ENCODE measurements around the gene MSMP.

The MSMP gene

GRCh38 chr9:35793461-35793860 lies 39.4 kb upstream of the MSMP start:
- H3K4me3 ChIP-seq (ENCODE audit: control insufficient read depth, low read depth, low read length): peak overlapping the region; percentile 6; the same call in 1 of the 2 replicates
- DNase-seq (ENCODE audit: low read depth): no peak
- TF ChIP-seq CTCF (IDR thresholded peaks at IDR 0.05; ENCODE audit: control insufficient read depth, insufficient read depth, low read depth, low read length, missing control alignments): no peak

DNA sequence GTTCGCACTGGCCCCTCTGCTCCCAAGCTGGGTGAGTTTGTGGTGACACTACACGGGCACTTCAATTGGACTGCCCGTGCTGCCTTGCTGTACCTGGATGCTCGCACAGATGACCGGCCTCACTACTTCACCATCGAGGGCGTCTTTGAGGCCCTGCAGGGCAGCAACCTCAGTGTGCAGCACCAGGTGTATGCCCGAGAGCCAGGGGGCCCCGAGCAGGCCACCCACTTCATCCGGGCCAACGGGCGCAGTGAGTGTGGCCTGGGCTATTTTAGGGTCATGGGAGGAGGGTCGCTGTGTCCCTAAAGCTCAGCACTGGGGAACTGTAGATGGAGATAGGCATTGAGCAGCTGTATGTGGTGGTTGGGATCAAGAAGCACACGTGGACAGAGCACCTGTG lies 38.8 kb upstream of the MSMP start:
- no peak for TF ChIP-seq CTCF (IDR thresholded peaks at IDR 0.05; ENCODE audit: control insufficient read depth, insufficient read depth, low read depth, low read length, missing control alignments)
- no peak for DNase-seq (ENCODE audit: low read depth)
- H3K4me3 ChIP-seq (ENCODE audit: control insufficient read depth, low read depth, low read length): no peak overlapping the region; the same call in 1 of the 2 replicates

DNA sequence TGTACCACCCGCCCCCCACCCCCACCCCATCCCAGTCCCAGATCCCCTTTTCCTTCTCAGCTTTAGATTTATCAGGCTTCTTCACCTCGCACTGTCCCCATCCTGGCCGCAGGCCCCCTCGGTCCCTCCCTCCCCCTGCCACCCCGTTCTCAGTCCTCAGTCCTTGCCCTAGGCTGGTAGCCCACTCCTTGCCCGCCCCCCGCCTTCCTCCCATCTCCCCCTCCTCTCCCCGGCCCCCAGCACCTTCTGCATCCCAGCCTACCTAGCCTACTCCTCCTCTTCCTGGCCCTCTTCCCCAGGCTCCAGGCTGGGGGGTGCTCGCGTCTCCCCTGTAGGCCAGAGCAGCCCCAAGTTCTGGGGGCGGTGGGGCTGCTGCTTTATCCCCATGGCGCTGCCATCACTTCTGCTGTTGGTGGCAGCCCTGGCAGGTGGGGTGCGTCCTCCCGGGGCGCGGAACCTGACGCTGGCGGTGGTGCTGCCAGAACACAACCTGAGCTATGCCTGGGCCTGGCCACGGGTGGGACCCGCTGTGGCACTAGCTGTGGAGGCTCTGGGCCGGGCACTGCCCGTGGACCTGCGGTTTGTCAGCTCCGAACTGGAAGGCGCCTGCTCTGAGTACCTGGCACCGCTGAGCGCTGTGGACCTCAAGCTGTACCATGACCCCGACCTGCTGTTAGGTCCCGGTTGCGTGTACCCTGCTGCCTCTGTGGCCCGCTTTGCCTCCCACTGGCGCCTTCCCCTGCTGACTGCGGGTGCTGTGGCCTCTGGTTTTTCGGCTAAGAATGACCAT lies 38.1 kb upstream of the MSMP start:
- H3K4me3 ChIP-seq (ENCODE audit: control insufficient read depth, low read depth, low read length): peak overlapping the region; percentile 64
- DNase-seq (ENCODE audit: low read depth): no peak

GRCh38 chr9:35791297-35791921 lies 37.3 kb upstream of the MSMP start, which contains the start of gene NPR2:
NPR2 (plus strand) TSS chr9:35791591; CDS start chr9:35792409, 818 bp downstream.
- H3K4me3 ChIP-seq (ENCODE audit: control insufficient read depth, low read depth, low read length): peak within 1 kb of the TSS; percentile 64
- no peak for TF ChIP-seq CTCF (IDR thresholded peaks at IDR 0.05; ENCODE audit: control insufficient read depth, insufficient read depth, low read depth, low read length, missing control alignments)
- DNase-seq (ENCODE audit: low read depth): no peak

More for the DNA sequence above, 38.1 kb upstream of the MSMP start:
- no peak for TF ChIP-seq CTCF (IDR thresholded peaks at IDR 0.05; ENCODE audit: control insufficient read depth, insufficient read depth, low read depth, low read length, missing control alignments)

- peak; percentile 87 for TF ChIP-seq CTCF (IDR thresholded peaks at IDR 0.05; ENCODE audit: control insufficient read depth, insufficient read depth, low read depth, low read length, missing control alignments)
- peak; percentile 55 for DNase-seq (ENCODE audit: low read depth)
- peak overlapping the region; percentile 28; the same call in 1 of the 2 replicates for H3K4me3 ChIP-seq (ENCODE audit: control insufficient read depth, low read depth, low read length)
These were observed 36.6 kb upstream of the MSMP start for GRCh38 chr9:35790385-35791296.

- H3K4me3 ChIP-seq (ENCODE audit: control insufficient read depth, low read depth, low read length): no peak overlapping the region
- TF ChIP-seq CTCF (IDR thresholded peaks at IDR 0.05; ENCODE audit: control insufficient read depth, insufficient read depth, low read depth, low read length, missing control alignments): no peak
- no peak for DNase-seq (ENCODE audit: low read depth)
These were observed 35.9 kb upstream of the MSMP start for GRCh38 chr9:35790025-35790384.

All from AG09309 (cell line).